BJ (cell line): ENCODE results near the gene PDE7B. TPM values are rescaled to one million over a fixed set of nuclear protein-coding genes. Genes with fewer than 3 reads are reported as not detected.

Source experiments
- CTCF ChIA-PET: fragments of 350-600 bp; formaldehyde crosslinking; extraction: SDS; loops from one replicate; lab custom pipeline; 2021; ENCODE audit warnings: antibody characterized with exemption, inconsistent platforms; lab: Yijun Ruan, JAX
- POLR2A ChIA-PET: fragments of 300-600 bp; sonication (Branson Sonifier 250); formaldehyde crosslinking; extraction: SDS; loops from one replicate; lab custom pipeline; 2021; ENCODE audit warnings: antibody characterized with exemption; lab: Charles Lee
- DNase-seq: peaks from one replicate; pipeline ENCODE4 v3.0.0-alpha.2; 2011; ENCODE audit warnings: low read depth
- H3K27me3 ChIP-seq: 2 replicates; pipeline ENCODE4 v1.6.0; 2011; ENCODE audit warnings: low read length; ENCODE audit not compliant: control insufficient read depth, insufficient read depth
- H3K36me3 ChIP-seq: 2 replicates; pipeline ENCODE4 v1.5.1; 2011; ENCODE audit warnings: low read length; ENCODE audit not compliant: control insufficient read depth, insufficient read depth
- H3K4me3 ChIP-seq: 2 replicates; pipeline ENCODE4 v1.5.1; 2011; ENCODE audit warnings: low read depth, mild to moderate bottlenecking, control low read depth, low read length
- polyA plus RNA-seq: library from polyadenylated mRNA; depleted of rRNA; stranded (reverse); fragments of >200 nt; gene quantifications from 2 replicates; pipeline ENCODE4 v1.2.3, GENCODE V29; 2011
- TF ChIP-seq, protein P1 (sequence below): IDR thresholded peaks from 2 replicates; pipeline ENCODE4 v1.5.1; 2011; ENCODE audit warnings: low read depth, mild to moderate bottlenecking, control low read depth, inconsistent platforms, low read length, moderate library complexity; ENCODE audit not compliant: insufficient read depth

Gene PDE7B
- polyA plus RNA-seq, 1 experiment, result 2.7 TPM

DNA sequence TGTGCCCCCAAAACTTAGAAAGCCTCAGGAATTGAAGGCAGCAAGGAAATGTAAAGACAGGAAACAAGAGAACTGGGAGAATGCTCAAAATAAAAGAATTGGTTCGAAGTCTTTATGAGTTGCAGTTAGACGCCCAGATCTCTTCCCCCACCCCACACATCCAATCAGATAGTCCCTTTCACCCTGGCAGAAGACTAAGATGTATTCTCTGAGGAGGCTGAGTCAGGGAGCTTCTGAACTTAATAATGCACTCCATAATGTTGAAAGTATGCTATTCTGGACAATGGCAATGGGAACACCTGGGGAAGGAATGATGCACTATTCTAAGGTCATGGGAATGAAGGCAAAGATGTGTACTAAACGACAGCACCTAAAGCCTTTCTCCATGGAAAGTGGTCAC, 225.0 kb downstream of the PDE7B start:
- TF ChIP-seq, protein P1, sequence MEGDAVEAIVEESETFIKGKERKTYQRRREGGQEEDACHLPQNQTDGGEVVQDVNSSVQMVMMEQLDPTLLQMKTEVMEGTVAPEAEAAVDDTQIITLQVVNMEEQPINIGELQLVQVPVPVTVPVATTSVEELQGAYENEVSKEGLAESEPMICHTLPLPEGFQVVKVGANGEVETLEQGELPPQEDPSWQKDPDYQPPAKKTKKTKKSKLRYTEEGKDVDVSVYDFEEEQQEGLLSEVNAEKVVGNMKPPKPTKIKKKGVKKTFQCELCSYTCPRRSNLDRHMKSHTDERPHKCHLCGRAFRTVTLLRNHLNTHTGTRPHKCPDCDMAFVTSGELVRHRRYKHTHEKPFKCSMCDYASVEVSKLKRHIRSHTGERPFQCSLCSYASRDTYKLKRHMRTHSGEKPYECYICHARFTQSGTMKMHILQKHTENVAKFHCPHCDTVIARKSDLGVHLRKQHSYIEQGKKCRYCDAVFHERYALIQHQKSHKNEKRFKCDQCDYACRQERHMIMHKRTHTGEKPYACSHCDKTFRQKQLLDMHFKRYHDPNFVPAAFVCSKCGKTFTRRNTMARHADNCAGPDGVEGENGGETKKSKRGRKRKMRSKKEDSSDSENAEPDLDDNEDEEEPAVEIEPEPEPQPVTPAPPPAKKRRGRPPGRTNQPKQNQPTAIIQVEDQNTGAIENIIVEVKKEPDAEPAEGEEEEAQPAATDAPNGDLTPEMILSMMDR, result no peak
- no peak for DNase-seq
- Histone ChIP-seq H3K27me3 (no peaks in the 10 kb centered on the region), H3K36me3 (no peaks in the 10 kb centered on the region), H3K4me3 (no peak overlapping the region)
- CTCF ChIA-PET, result no interaction called here
- POLR2A ChIA-PET, result no interaction called here

DNA sequence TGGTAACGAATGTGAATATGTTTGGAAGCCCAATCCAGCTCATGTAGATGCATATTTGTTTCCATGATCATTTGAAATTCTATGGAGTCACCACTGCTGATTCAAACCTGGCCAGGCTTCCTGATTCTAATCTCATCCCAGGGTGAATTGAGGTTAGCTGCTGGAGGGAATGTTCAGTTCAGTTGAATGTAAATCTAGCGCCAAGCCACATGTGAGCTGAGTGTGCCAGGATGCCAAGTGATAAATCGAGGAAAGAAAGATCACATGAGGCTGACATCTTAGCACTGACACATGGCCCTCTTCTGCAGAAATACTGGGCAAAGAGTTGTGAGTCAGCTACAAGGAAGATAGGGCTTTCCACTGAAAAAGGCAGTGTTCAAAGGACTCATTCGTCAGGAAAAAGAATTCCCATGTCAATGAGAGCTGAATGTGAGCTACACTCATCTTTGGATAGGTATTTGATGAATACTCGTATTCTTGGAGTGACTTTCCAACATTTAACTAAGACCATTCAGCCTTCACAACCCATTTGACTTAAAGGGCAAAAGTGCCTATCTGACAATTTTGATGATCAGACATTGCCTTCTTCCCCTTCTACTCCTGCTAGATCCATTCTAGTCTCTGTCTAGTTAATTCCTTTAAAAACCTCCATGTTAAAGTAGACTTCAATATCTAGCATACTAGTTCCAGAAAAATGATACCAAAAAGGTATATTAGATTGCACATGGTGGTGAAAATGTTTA, 226.5 kb downstream of the PDE7B start:
- TF ChIP-seq, protein P1, result no peak
- CTCF ChIA-PET, result interaction anchor here (0.6 kb wide), 1 partner anchor 10 kb away, joined by 3 read pairs; no protein-coding TSS in a partner anchor
- Histone ChIP-seq H3K36me3 (no peaks in the 10 kb centered on the region), H3K4me3 (no peak overlapping the region), H3K27me3 (no peaks in the 10 kb centered on the region)
- peak; percentile 79 for DNase-seq
- POLR2A ChIA-PET, result no interaction called here

DNA sequence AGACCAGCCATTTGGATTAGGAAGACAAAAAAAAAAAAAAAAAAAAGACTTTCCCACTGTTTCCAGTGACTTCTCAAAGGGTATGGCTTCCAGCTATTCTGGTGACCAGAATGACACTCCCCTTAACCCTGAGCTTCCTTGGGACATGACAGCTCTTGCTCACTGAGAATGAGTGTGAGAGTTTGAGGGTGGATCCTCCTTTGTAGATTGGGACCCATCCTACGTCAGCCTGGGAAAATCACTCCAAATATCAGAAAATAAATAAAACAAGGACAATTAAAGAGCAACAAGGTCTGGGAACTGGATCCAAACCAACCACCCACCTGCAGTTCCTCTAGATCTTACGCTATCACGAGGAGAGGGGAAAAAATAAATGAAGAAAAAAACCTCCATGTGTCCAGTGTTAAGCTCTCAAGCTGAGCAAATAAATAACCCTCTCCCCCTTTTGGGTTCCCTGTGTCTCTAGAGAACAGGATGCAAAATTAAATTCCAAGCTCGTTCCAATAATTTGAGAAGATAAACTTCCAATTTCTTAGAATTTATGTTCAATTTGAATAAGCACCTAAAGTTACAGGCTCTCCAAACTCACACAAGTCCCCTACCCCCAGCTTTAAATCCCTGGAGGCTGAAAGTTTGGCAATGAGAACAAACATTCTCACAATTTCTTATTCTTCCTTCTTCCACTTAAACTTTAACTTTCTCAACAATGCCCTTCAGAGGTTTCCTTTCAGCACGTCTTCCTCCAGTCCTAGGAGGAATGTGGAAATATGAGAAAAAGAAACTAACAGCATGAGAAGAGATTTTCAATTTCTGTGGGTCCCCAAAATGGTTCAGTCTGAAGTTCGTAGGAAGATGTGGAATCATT, 228.4 kb downstream of the PDE7B start:
- ChIA-PET POLR2A (no interaction called here), CTCF (no interaction called here)
- Histone ChIP-seq H3K36me3 (no peaks in the 10 kb centered on the region), H3K4me3 (no peak overlapping the region), H3K27me3 (no peaks in the 10 kb centered on the region)
- TF ChIP-seq, protein P1, result no peak
- no peak for DNase-seq

DNA sequence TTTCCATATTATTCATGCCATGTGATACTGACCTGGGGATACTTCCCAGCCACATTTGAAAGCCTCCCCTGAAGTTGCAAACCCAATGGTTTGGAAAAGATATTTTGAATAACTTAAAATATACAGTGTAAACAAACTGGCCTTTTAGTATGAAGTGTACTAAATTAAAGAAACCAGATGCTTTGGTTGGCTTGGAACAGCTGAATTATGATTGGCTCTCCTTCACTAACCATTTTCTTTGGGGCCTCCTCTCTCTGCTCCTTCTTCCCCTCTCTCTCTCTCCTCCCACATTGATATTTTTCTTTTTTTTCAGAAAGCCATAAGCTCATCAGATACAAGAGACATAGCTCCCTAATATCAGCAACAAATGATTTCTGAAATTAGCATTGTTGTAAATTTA, 232.0 kb downstream of the PDE7B start:
- DNase-seq, result no peak
- TF ChIP-seq, protein P1, result no peak
- ChIA-PET CTCF (interaction anchor here (1.5 kb wide), 1 partner anchor 21 kb away, joined by 4 read pairs; no protein-coding TSS in a partner anchor), POLR2A (no interaction called here)
- Histone ChIP-seq H3K27me3 (no peaks in the 10 kb centered on the region), H3K4me3 (no peak overlapping the region), H3K36me3 (no peaks in the 10 kb centered on the region)

DNA sequence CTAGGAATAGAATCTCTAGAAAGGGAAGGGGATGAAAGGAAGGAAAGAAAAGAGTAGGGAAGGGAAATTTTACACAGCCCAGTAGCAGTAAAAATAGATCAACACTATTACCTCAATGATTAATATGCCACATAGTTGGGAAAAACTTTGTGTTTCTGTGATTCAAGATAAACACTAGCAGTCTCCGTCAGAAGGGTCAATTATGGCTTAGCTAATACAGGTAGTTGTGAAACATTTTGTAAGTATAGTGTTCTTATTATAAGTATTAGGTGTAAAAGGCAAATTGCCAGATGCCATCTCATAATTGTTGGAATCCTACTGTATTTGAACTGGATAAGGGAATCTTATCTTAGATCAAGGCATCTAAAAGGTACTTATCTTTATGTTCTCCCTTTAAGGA, 232.9 kb downstream of the PDE7B start:
- ChIA-PET CTCF (no interaction called here), POLR2A (no interaction called here)

More for the DNA sequence above, 232.9 kb downstream of the PDE7B start:
- TF ChIP-seq, protein P1, result no peak
- no peak for DNase-seq
- Histone ChIP-seq H3K4me3 (no peak overlapping the region), H3K27me3 (no peaks in the 10 kb centered on the region), H3K36me3 (no peaks in the 10 kb centered on the region)
